OCI-LY3 (cell line): Measurements from ENCODE around the gene HDAC4.

Experiments used
- CTCF ChIP-seq: fragments of 200-600, 300-600 bp; sonication (generic); IDR thresholded peaks from 2 replicates; pipeline ENCODE4 v1.5.1; 2014; ENCODE audit warnings: antibody characterized with exemption, low read length, low read depth
- EZH2phosphoT487 ChIP-seq: fragments of 200-600 bp; shearing (Covaris generic); IDR thresholded peaks from 2 replicates; pipeline ENCODE4 v1.6.1; 2018; ENCODE audit warnings: antibody characterized with exemption, mixed run types, low read depth

- TF ChIP-seq CTCF, result no peak
- no peak for TF ChIP-seq EZH2phosphoT487
Observed at GRCh38 chr2:239114616-239115265, 286.1 kb downstream of the HDAC4 start.
